Inflammatory macrophage treated with lipopolysaccharide for 4 hours (primary cell): ENCODE results near the gene PCDHB2.
"Not testable (repeated sequence)": the region's sequence is repeated elsewhere in the genome, so short reads cannot be mapped to it uniquely, and the experiment has no call there.

Experiments
- DNase-seq: peaks from one replicate; pipeline ENCODE4 v3.0.0-alpha.2; 2020

Gene PCDHB2

GRCh38 chr5:141137346-141137745, 42.9 kb downstream of the PCDHB2 start:
- DNase-seq, result not testable (repeated sequence)
